Measurements from ENCODE around the gene TSC22D3.
A peak's percentile ranks its signal among the peaks of the same experiment; 100 is the strongest.
"Not testable (repeated sequence)": the region's sequence is repeated elsewhere in the genome, so short reads cannot be mapped to it uniquely, and the experiment has no call there.

TSC22D3 gene

DNA sequence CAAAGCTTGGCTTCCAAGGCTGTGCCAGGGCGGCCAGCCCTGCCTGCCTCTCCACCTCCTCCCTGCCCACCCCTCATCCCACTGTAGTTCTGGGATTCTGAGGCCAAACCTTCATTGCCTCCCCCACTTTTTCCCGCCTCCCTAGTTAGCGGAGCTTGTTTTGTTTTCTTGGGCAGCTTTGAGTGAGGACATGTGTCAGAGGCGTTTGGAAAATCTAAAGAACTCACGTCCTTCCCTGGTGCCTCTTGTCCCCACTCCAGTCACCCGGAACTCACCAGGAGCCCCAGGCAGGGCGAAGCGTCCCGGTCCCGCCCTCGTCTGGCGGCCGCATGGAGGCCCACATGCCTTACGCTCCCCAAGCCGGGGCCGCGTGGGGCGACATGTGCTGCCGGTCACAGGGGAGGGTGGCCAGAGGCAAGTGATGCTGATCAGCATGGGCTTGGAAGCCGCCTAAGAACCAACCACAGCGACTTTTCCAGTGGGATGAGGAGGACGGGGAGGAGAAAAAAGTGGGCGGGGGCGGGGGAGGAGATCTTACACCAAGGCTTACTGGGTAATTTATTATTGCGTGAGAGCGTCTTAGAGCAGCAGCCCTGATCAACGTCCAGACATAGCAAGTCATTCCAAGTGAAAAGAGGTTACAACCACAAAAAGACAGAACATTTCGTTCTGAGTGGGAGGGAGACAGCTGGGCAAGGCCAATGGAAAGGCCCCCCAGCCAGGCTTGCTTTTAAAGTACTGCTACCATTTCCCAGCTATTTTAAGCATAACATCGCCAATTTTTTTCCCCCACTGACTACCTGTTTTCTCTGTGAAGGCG, 98.8 kb downstream of the TSC22D3 start:
- DNase-seq, result peak; percentile 79
- H3K4me1 Mint-ChIP-seq (ENCODE audit: low read depth), result peaks cover 68% of the 10 kb centered on the region
- H3K4me3 Mint-ChIP-seq, result peak overlapping the region; percentile 85
- H3K36me3 Mint-ChIP-seq (ENCODE audit: low read depth), result peaks cover 5% of the 10 kb centered on the region
- peak overlapping the region; percentile 96 for H3K27ac Mint-ChIP-seq
- H3K27me3 Mint-ChIP-seq, result peaks cover 23% of the 10 kb centered on the region
- no peaks in the 10 kb centered on the region for H3K9me3 Mint-ChIP-seq

DNA sequence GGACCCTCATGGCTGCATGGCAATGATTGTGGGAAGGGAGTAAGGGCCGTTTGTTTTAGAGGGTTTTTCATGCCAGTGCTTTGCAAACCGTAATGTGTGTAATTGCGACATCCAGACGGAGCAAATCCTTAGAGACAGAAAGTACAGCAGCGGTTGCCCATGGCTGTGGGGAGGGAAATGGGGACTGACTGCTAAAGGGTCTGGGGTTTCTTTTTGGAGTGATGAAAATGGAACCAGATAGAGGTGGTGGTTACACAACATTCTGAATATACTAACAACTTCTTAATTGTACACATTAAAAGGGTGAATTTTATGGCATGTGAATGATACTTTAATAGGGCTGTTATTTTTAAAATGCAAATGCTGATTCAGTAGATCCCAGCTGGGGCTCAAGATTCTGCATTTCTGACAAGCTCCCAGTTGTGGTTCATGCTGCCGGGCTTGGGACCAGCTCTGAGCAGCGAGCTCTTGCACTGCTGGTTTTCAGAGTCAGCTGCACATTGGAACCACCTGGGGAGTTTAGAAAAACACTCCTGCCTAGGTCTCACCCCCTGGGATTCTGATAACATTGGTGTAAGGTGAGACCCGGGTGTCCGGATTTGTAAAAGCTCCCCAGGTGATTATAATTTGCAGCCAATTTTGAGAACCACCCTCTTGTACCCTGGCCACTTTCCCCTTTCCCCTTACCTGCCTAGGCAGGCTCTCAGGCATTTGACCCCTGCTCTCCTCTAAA, 99.6 kb downstream of the TSC22D3 start:
- Mint-ChIP-seq H3K36me3 (ENCODE audit: low read depth) (peaks cover 5% of the 10 kb centered on the region), H3K27me3 (peaks cover 20% of the 10 kb centered on the region), H3K4me3 (peak overlapping the region; percentile 85), H3K27ac (peak overlapping the region; percentile 96), H3K4me1 (ENCODE audit: low read depth) (peaks cover 69% of the 10 kb centered on the region), H3K9me3 (no peaks in the 10 kb centered on the region)
- no peak for DNase-seq

DNA sequence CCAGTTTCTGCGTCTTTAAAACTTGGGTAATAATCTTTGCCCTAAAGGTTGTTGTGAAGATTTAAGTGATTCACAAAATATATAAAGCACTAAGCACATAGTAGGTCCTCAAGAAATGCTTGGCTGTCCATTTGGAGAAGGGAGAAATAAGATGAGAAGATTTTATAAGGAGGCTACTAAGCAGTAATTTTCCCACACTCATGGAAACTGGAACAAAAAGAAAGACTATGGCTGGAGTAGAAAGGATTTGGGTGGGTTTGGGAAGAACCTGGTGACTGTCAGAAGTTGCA, 100.3 kb downstream of the TSC22D3 start:
- H3K9me3 Mint-ChIP-seq, result no peaks in the 10 kb centered on the region
- H3K36me3 Mint-ChIP-seq (ENCODE audit: low read depth), result peaks cover 5% of the 10 kb centered on the region
- peak overlapping the region; percentile 85 for H3K4me3 Mint-ChIP-seq
- H3K4me1 Mint-ChIP-seq (ENCODE audit: low read depth), result peaks cover 67% of the 10 kb centered on the region
- H3K27me3 Mint-ChIP-seq, result peaks cover 15% of the 10 kb centered on the region
- no peak for DNase-seq
- peak overlapping the region; percentile 96 for H3K27ac Mint-ChIP-seq

DNA sequence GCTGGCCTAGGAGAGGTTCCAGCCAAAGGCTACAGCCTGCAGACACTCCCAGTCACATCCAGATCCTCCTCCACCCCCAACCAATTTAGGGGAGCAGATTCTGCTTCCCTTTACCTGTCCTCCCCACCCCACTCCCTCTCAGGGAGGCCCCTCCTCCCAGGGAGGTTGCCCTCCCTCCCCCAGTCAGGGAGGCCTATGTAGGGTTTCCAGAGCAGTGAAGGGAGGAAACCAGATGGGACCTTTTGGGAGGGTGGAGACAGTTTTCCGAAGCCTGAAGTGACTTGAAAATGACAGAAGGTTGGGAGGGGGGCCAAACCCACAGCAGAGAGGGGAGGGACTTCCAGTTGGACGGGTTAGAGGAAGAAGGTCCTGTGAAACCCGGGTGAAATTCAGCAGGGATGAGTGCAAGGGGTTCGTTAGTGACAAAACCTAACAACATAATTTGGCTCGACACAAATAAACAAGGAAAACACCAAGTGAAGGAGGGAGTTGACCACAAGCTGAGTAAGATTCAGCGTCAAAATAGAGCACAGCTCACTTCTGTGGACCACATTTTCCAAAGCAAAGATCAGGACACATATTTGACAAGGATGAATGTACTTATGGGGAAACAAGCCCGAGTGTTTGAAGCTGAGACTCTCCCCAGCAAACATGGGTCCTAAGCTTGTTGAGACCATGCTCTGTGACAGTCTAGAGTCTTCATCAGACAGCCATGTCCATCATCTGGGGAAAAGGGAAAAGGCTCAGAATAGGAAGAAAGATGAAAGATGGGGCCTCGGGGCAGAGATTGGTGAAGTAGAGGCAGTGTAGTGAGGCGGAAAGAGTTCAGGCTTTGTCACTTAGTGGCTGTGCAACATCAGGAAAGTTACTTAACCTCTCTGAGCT, 100.9 kb downstream of the TSC22D3 start:
- Mint-ChIP-seq H3K4me1 (ENCODE audit: low read depth) (peaks cover 65% of the 10 kb centered on the region), H3K36me3 (ENCODE audit: low read depth) (peaks cover 5% of the 10 kb centered on the region), H3K27me3 (peaks cover 13% of the 10 kb centered on the region), H3K27ac (peak overlapping the region; percentile 75), H3K9me3 (no peaks in the 10 kb centered on the region), H3K4me3 (peak overlapping the region; percentile 85)
- no peak for DNase-seq

DNA sequence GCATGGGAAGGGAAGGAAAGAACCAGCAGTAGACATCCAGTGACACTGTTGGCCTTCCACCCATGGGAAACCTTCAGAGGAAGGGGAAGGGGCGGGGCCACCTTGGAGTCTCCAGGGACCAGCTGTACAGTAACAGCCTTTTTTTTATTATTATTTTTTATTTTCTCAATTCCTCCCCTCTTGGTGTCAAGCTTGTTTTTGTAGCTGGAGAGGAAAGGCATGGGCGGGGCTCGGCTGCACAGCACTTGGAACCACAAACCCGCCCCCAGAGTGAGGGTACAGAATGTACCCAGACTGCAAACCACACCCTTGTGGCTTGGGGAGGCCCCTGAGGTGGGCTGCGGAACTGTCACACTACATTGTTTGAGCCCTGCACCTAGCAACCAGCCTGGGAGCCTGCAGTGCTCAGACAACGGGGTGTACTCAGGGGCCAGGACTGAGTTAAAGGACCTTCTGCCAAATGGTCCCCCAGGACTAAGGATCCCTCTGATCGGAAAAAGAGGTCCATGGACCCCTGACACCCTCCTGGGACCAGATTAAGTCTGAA, 101.6 kb downstream of the TSC22D3 start:
- Mint-ChIP-seq H3K36me3 (ENCODE audit: low read depth) (peaks cover 5% of the 10 kb centered on the region), H3K27me3 (peaks cover 15% of the 10 kb centered on the region), H3K9me3 (no peaks in the 10 kb centered on the region), H3K4me3 (peak overlapping the region; percentile 85), H3K27ac (peak overlapping the region; percentile 75), H3K4me1 (ENCODE audit: low read depth) (peaks cover 62% of the 10 kb centered on the region)
- peak; percentile 85 for DNase-seq

DNA sequence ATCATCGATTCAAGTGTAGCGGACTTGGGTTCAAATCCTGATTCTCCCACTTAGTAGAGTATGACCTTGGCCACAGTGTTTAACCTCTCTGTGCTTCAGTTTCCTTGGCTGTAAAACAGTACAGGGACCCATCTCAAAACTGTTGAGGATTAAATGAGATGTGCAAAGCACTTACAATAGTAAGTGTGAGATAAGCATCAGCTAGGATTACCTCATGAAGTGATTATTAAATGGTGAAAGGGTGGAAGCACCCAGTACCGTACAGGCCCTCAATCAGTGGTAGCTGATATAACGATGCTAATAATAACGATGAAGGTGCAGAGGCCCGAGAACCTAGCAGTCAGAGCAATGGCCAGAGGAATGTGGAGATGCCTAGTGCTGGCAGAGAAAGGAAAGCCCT, 102.2 kb downstream of the TSC22D3 start:
- Mint-ChIP-seq H3K4me3 (peak overlapping the region; percentile 36), H3K4me1 (ENCODE audit: low read depth) (peaks cover 56% of the 10 kb centered on the region), H3K36me3 (ENCODE audit: low read depth) (peaks cover 5% of the 10 kb centered on the region), H3K9me3 (no peaks in the 10 kb centered on the region), H3K27ac (peak overlapping the region; percentile 58), H3K27me3 (peaks cover 15% of the 10 kb centered on the region)
- no peak for DNase-seq

DNA sequence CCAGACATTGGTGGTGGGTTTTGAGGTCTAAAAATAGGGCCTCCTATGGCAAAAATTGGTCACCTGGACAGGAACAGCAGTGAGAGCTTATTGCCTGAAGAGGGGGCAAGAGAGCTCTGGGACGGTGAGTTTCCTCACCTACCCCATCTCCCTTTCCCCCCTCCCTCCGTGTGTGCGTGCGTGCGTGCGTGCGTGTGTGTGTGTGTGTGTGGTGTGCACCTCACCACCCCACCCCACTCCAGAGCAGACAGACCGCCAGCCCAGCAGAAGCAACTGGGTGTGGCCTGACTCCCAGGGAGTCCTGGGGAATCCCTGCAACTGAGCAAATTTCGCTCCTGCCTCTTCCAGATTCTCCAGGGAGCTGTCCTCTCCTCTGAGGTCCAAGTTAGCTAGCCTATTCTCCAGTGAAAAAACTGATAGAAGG, 102.6 kb downstream of the TSC22D3 start:
- DNase-seq, result peak; percentile 80
- peaks cover 5% of the 10 kb centered on the region for H3K36me3 Mint-ChIP-seq (ENCODE audit: low read depth)
- H3K4me1 Mint-ChIP-seq (ENCODE audit: low read depth), result peaks cover 52% of the 10 kb centered on the region
- peak overlapping the region; percentile 58 for H3K27ac Mint-ChIP-seq
- H3K4me3 Mint-ChIP-seq, result peak overlapping the region; percentile 36
- H3K9me3 Mint-ChIP-seq, result no peaks in the 10 kb centered on the region
- H3K27me3 Mint-ChIP-seq, result peaks cover 15% of the 10 kb centered on the region

DNA sequence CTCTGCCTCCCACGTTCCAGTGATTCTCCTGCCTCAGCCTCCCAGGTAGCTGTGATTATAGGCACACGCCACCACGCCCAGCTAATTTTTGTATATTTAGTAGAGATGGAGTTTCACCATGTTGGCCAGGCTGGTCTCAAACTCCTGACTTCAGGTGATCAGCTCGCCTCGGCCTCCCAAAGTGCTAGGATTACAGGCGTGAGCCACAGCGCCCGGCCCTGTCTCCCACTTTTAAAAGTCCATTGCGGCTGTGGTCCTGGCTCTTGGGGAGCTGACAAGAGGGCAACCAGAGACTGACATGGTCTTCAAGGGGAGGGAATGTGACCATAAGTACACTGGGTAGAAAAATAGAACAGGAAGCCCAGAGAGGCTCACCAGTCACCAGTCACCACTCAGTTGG, 104.3 kb downstream of the TSC22D3 start:
- Mint-ChIP-seq H3K4me1 (ENCODE audit: low read depth) (peaks cover 48% of the 10 kb centered on the region), H3K27me3 (peaks cover 23% of the 10 kb centered on the region)
- H3K9me3 Mint-ChIP-seq; DNase-seq; H3K4me3 Mint-ChIP-seq; H3K36me3 Mint-ChIP-seq (ENCODE audit: low read depth); H3K27ac Mint-ChIP-seq: not testable (repeated sequence)

DNA sequence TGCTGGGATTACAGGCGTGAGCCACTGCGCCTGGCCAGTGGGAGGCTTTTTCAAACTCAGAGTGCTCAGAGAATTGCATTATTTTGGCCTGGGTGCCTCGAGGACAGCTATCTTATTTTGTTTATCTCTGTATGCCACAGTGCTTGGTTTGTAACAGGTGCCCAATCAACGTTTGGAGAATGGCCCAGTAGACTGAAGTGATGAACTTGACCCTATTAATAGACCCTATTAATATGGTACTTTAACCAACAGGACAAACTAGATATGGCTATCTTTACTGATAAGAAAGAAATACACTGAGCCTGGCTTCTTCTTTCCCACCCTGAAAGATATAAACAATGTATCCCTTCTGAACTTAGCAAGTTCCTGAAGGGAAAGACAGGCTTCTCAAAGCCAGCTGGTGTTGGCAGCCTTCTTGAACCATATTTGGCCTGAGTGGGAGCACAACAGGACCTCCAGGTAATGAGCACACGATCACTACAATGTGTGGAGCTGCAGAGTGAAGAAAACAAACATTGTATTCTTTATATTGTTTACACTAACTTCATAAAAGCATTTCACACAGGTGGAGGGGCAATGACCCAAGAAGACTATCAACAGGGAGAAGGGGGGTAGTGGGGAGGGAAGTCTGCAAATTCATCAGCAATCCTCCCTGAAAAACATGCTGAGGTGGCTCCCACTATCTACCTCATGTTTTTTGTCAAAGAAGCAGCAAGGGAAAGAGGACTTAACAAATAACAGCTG, 105.5 kb downstream of the TSC22D3 start:
- peaks cover 20% of the 10 kb centered on the region for H3K27me3 Mint-ChIP-seq
- no peaks in the 10 kb centered on the region for H3K36me3 Mint-ChIP-seq (ENCODE audit: low read depth)
- H3K4me3 Mint-ChIP-seq, result no peak overlapping the region
- H3K27ac Mint-ChIP-seq, result no peak overlapping the region
- no peak for DNase-seq
- H3K4me1 Mint-ChIP-seq (ENCODE audit: low read depth), result peaks cover 38% of the 10 kb centered on the region
- no peaks in the 10 kb centered on the region for H3K9me3 Mint-ChIP-seq

DNA sequence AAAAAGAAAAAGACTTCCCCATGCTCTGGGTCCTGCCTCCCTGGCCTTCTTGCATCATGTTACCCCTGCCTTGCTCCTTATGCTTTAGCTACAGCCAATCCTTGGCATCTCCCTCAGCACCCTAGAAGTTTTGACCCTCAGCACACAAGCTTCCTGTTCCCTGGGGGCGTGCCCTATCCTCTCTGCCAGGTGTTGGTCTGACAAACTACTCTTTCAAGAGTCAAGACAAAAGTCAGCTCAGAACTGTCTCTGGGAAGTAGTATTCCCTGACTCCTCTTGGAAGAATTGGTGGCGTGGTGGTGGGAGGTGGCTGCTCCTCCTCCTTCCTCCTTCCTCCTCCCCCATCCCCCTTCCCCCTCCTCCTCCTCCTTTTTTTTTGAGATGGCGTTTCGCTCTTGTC, 106.3 kb downstream of the TSC22D3 start:
- H3K27ac Mint-ChIP-seq, result no peak overlapping the region
- H3K27me3 Mint-ChIP-seq, result peaks cover 19% of the 10 kb centered on the region
- H3K4me3 Mint-ChIP-seq, result no peak overlapping the region
- H3K36me3 Mint-ChIP-seq (ENCODE audit: low read depth), result peaks cover 4% of the 10 kb centered on the region
- H3K9me3 Mint-ChIP-seq, result no peaks in the 10 kb centered on the region
- no peak for DNase-seq
- peaks cover 30% of the 10 kb centered on the region for H3K4me1 Mint-ChIP-seq (ENCODE audit: low read depth)

DNA sequence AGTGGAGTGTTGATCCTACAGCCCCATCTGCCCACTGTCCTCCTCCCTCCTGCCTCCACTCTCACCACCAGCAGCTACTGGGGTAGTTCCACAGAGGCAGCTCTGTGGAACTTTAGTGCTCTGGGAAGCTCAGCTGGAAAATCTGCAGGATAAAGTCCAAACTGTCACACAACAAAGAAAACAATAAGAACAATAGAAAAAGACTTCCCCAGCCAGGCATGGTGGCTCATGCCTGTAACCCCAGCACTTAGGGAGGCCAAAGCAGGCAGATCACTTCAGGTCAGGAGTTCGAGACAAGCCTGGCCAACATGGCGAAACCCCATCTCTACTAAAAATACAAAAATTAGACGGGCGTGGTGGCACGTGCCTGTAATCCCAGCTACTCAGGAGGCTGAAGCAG, 106.9 kb downstream of the TSC22D3 start:
- not testable (repeated sequence) for H3K9me3 Mint-ChIP-seq; H3K27ac Mint-ChIP-seq; DNase-seq; H3K4me3 Mint-ChIP-seq; H3K36me3 Mint-ChIP-seq (ENCODE audit: low read depth)
- Mint-ChIP-seq H3K4me1 (ENCODE audit: low read depth) (peaks cover 24% of the 10 kb centered on the region), H3K27me3 (peaks cover 19% of the 10 kb centered on the region)

DNA sequence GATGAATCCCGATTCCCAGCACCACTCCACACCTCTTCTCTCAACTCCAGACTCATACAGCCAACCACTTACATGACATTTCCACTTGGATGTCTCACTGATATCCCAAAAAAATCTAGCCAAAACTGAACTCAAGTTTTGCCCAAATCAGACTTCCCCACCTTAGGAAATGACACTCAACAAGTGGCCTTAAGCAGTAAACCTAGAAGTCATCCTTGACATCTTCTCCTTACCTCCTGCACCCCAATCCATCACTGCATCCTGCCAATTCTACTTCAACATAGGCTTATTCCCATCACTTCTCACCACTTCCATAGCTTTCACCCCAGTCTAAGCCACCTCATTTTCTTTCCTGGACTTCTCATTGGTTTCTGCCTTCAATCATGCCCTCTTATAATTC, 108.2 kb downstream of the TSC22D3 start:
- no peak for DNase-seq
- peaks cover 13% of the 10 kb centered on the region for H3K4me1 Mint-ChIP-seq (ENCODE audit: low read depth)
- H3K27me3 Mint-ChIP-seq, result peaks cover 19% of the 10 kb centered on the region
- H3K27ac Mint-ChIP-seq, result no peak overlapping the region
- H3K4me3 Mint-ChIP-seq, result no peak overlapping the region
- H3K36me3 Mint-ChIP-seq (ENCODE audit: low read depth), result peaks cover 4% of the 10 kb centered on the region
- no peaks in the 10 kb centered on the region for H3K9me3 Mint-ChIP-seq

DNA sequence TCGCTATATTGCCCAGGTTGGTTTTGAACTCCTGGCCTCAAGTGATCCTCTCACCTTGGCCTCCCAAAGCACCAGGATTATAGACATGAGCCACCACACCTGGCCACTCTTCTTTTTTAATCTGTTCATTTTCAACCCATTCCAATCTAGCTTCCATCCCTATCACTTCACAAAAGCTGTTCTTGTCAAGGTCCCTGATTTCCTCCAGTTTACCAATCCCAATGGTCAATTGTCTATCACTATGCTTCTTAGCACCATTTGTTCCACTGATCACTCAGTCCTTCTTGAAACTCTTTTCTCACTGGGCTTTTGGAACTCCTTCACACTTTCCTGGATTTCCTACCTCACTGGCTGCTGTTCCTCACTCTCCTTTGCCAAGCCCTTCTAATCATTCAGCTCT, 108.7 kb downstream of the TSC22D3 start:
- no peak overlapping the region for H3K27ac Mint-ChIP-seq
- DNase-seq, result no peak
- no peaks in the 10 kb centered on the region for H3K9me3 Mint-ChIP-seq
- peaks cover 19% of the 10 kb centered on the region for H3K27me3 Mint-ChIP-seq
- peaks cover 11% of the 10 kb centered on the region for H3K4me1 Mint-ChIP-seq (ENCODE audit: low read depth)
- H3K4me3 Mint-ChIP-seq, result no peak overlapping the region
- H3K36me3 Mint-ChIP-seq (ENCODE audit: low read depth), result peaks cover 4% of the 10 kb centered on the region
